GM12878 (cell line): ENCODE data around the gene TCF25. TPM values are rescaled to one million over a fixed set of nuclear protein-coding genes. Genes with fewer than 3 reads are reported as not detected.

ENCODE experiments used
- ATAC-seq: fragments of 200-7000 bp; cut with Tn5 transposase; 3 replicates; pipeline ENCODE4 v1.9.1; 2020; ENCODE audit warnings: mild to moderate bottlenecking, moderate library complexity
- BruUV-seq: library from RNA; stranded (reverse); fragments of 400-500 nt; replicated peaks from 2 replicates; lab custom pipeline; 2021; lab: Mats Ljungman, UMichigan
- CTCF ChIA-PET: fragments of 300-600 bp; sonication (Branson Sonifier 250); formaldehyde crosslinking; extraction: SDS; loops from one replicate; lab custom pipeline; 2021; ENCODE audit warnings: inconsistent platforms; lab: Yijun Ruan, JAX
- POLR2A ChIA-PET: fragments of 350-600 bp; formaldehyde crosslinking; extraction: SDS; loops from one replicate; lab custom pipeline; 2021; ENCODE audit warnings: inconsistent platforms; lab: Charles Lee
- RAD21 ChIA-PET: fragments of 300-600 bp; sonication (Branson Sonifier 250); formaldehyde crosslinking; loops from one replicate; lab custom pipeline; 2023; ENCODE audit warnings: antibody characterized with exemption; ENCODE audit not compliant: unreplicated experiment; lab: Charles Lee
- SMC1A ChIA-PET: fragments of 300-600 bp; sonication (Branson Sonifier 250); formaldehyde crosslinking; loops from one replicate; lab custom pipeline; 2023; ENCODE audit not compliant: unreplicated experiment, uncharacterized antibody; lab: Charles Lee
- DNase-seq: peaks from one replicate; pipeline ENCODE4 v3.0.0-alpha.2; 2011; ENCODE audit warnings: low read depth, low spot score
- FAIRE-seq: peaks from 3 replicates; lab custom pipeline; 2011; peaks lifted over from hg19 to GRCh38; lab: Jason Lieb, UNC
- H2AFZ ChIP-seq: 2 replicates; pipeline ENCODE4 v1.6.0; 2011; ENCODE audit warnings: low read depth, low read length, control low read depth; ENCODE audit not compliant: control insufficient read depth
- H3K27ac ChIP-seq: 2 replicates; pipeline ENCODE4 v1.5.1; 2011; ENCODE audit warnings: control low read depth; ENCODE audit not compliant: control insufficient read depth, insufficient read depth
- H3K27me3 ChIP-seq, 2 experiments: replicated peaks in 1 of 2; 2 replicates each; pipeline versions ENCODE4 v1.6.0 to v1.6.1; 2011; ENCODE audit warnings: low read length in 1 of 2; ENCODE audit not compliant: control insufficient read depth in 2 of 2, insufficient read depth in 2 of 2
- H3K36me3 ChIP-seq, 2 experiments: 2 replicates each; pipeline ENCODE4 v1.5.1; 2011; ENCODE audit warnings: low read length in 1 of 2; ENCODE audit not compliant: control insufficient read depth in 2 of 2, insufficient read depth in 2 of 2
- H3K4me1 ChIP-seq: 2 replicates; pipeline ENCODE4 v1.6.1; 2011; ENCODE audit warnings: mild to moderate bottlenecking, low read length, moderate library complexity, mixed read lengths; ENCODE audit not compliant: control insufficient read depth, insufficient read depth
- H3K4me2 ChIP-seq: 2 replicates; pipeline ENCODE4 v1.6.0; 2011; ENCODE audit warnings: control low read depth; ENCODE audit not compliant: control insufficient read depth, insufficient read depth
- H3K4me3 ChIP-seq: fragments of 200-600 bp; sonication (generic); 2 replicates; pipeline ENCODE4 v1.5.1; 2016
- H3K79me2 ChIP-seq: 2 replicates; pipeline ENCODE4 v1.6.0; 2011; ENCODE audit warnings: low read length; ENCODE audit not compliant: control insufficient read depth, insufficient read depth
- H3K9ac ChIP-seq: 2 replicates; pipeline ENCODE4 v1.8.0; 2011; ENCODE audit warnings: low read length, control low read depth, mixed read lengths; ENCODE audit not compliant: control insufficient read depth, insufficient read depth
- H3K9me3 ChIP-seq: replicated peaks from 3 replicates; pipeline ENCODE4 v1.5.1; 2011; ENCODE audit warnings: mild to moderate bottlenecking, low read length; ENCODE audit not compliant: control insufficient read depth, insufficient read depth
- H4K20me1 ChIP-seq: 2 replicates; pipeline ENCODE4 v1.6.0; 2011; ENCODE audit not compliant: control insufficient read depth, insufficient read depth
- BMI1 ChIP-seq: fragments of 450-650 bp; IDR thresholded peaks from 2 replicates; pipeline ENCODE4 v1.6.1; 2016; ENCODE audit warnings: mild to moderate bottlenecking, moderate library complexity, borderline replicate concordance
- BRCA1 ChIP-seq: IDR thresholded peaks from 2 replicates; pipeline ENCODE4 v1.6.1; 2011; ENCODE audit warnings: low read depth, low read length, improper control_type of control experiment
- CBFB ChIP-seq: IDR thresholded peaks from 2 replicates; pipeline ENCODE4 v1.6.1; 2016; ENCODE audit warnings: antibody characterized with exemption, low read depth
- E4F1 ChIP-seq: fragments of 450-650 bp; IDR thresholded peaks from 2 replicates; pipeline ENCODE4 v1.6.1; 2018; ENCODE audit warnings: borderline replicate concordance, mild to moderate bottlenecking; ENCODE audit not compliant: partially characterized antibody
- EED ChIP-seq: sonication (generic); IDR thresholded peaks from 2 replicates; pipeline ENCODE4 v1.6.1; 2016; ENCODE audit warnings: antibody characterized with exemption, low read depth
- EGR1 ChIP-seq, 2 experiments: IDR thresholded peaks; 1 replicate in 1 of 2; 2 replicates in 1 of 2; pipeline ENCODE4 v1.6.1; 2011 to 2012; ENCODE audit warnings: low read depth in 2 of 2, low read length in 2 of 2, borderline replicate concordance in 1 of 2, mild to moderate bottlenecking in 1 of 2, moderate library complexity in 1 of 2
- NFIC ChIP-seq: IDR thresholded peaks from 2 replicates; pipeline ENCODE4 v1.6.1; 2012; ENCODE audit warnings: low read depth, mild to moderate bottlenecking, inconsistent platforms, low read length, moderate library complexity
- RB1 ChIP-seq: fragments of 450-650 bp; formaldehyde crosslinking; IDR thresholded peaks from 2 replicates; pipeline ENCODE4 v1.6.1; 2017; ENCODE audit warnings: mild to moderate bottlenecking, borderline replicate concordance
- SMAD1 ChIP-seq: fragments of 450-650 bp; IDR thresholded peaks from 2 replicates; pipeline ENCODE4 v1.6.1; 2018; ENCODE audit warnings: mild to moderate bottlenecking, low read depth; ENCODE audit not compliant: partially characterized antibody
- TAF1 ChIP-seq: IDR thresholded peaks from 2 replicates; pipeline ENCODE4 v1.6.1; 2011; ENCODE audit warnings: mild to moderate bottlenecking, low read depth, low read length, borderline replicate concordance
- ZNF217 ChIP-seq: fragments of 450-650 bp; IDR thresholded peaks from 2 replicates; pipeline ENCODE4 v1.6.1; 2017; ENCODE audit warnings: antibody characterized with exemption, mild to moderate bottlenecking
- ZZZ3 ChIP-seq: IDR thresholded peaks from 2 replicates; pipeline ENCODE4 v1.6.1; 2011; ENCODE audit warnings: low read depth; ENCODE audit not compliant: control insufficient read depth, insufficient read length
- WGBS: methylation state at CpG from one replicate; pipeline ENCODE4 v1.1.6; 2016; ENCODE audit warnings: low lambda C conversion rate; ENCODE audit not compliant: insufficient replicate concordance, insufficient coverage; ENCODE audit errors: missing lambda C conversion rate; 5-methylcytosine and 5-hydroxymethylcytosine counted together
- in situ Hi-C: fragments of 300-500 bp; cut with MboI; formaldehyde crosslinking; loops from 9 replicates; pipeline ENCODE4 v1.14.3; 2018; ENCODE audit warnings: mixed read lengths
- intact Hi-C: fragments of 100-400 bp; cut with micrococcal nuclease; formaldehyde crosslinking; loops from one replicate; pipeline ENCODE4 v1.14.2; 2022; ENCODE audit not compliant: unreplicated experiment
- polyA plus RNA-seq, 11 experiments: library from polyadenylated mRNA; depleted of rRNA in 4 of 11; unstranded in 6 of 11; stranded (reverse) in 5 of 11; fragments of >200 nt; fragmentation: Nextera tagmentation in 4 of 11; fragmentation: Illumina TruSeq in 1 of 11; extraction: Ambion mirVana in 4 of 11; extraction: Trizol in 1 of 11; gene quantifications; 1 replicate in 1 of 11; 2 replicates in 10 of 11; pipeline versions ENCODE4 v1.2.1 to v1.2.3, GENCODE V29; 2011 to 2016; ENCODE audit warnings: inconsistent platforms in 2 of 11, missing spikeins in 2 of 11, low read depth in 1 of 11
- total RNA-seq, 4 experiments: library from RNA; depleted of rRNA in 3 of 4; stranded (reverse); fragments of >200 nt in 3 of 4; fragmentation: Illumina TruSeq in 1 of 4; extraction: Trizol in 1 of 4; gene quantifications; 2 replicates each; pipeline versions ENCODE4 v1.2.1 to v1.2.3, GENCODE V29; 2013 to 2021
- TF ChIP-seq, protein P1 (sequence below): fragments of 450-650 bp; IDR thresholded peaks from 2 replicates; pipeline ENCODE4 v1.6.1; 2016; ENCODE audit warnings: mild to moderate bottlenecking, moderate library complexity, borderline replicate concordance
- TF ChIP-seq, protein P2 (sequence below): fragments of 450-650 bp; IDR thresholded peaks from 2 replicates; pipeline ENCODE4 v1.6.1; 2017; ENCODE audit warnings: mild to moderate bottlenecking

The TCF25 gene
- total and polyA plus RNA-seq, 10 of the 15 experiments (the other 5 are each of a cell fraction or from before 2014, with no cell fraction given): 8.4 to 130 (median 89.4) TPM

GRCh38 chr16:89944773-89945172 lies 71.4 kb downstream of the TCF25 start:
- Histone ChIP-seq H3K27ac (no peak overlapping the region), H2AFZ (no peak overlapping the region), H3K79me2 (no peaks in the 10 kb centered on the region), H3K9ac (no peak overlapping the region), H3K9me3 (no peaks in the 10 kb centered on the region), H3K4me2 (no peak overlapping the region), H3K27me3 (peaks cover 0 to 3% of the 10 kb centered on the region in 2 experiments; a peak in 1 of 4 replicates), H3K36me3 (no peaks in the 10 kb centered on the region), H3K4me3 (no peak overlapping the region), H3K4me1 (peaks cover 23% of the 10 kb centered on the region), H4K20me1 (no peaks in the 10 kb centered on the region)
- peak; percentile 48 for ATAC-seq
- peak; percentile 32 for DNase-seq
- BruUV-seq: no TSS peak
- CTCF ChIA-PET: interaction anchor here (0.6 to 1.4 kb wide), 2 partner anchors 9 to 460 kb away, joined by 4 to 5 read pairs; no protein-coding TSS in a partner anchor
- WGBS: 8% methylated on average over 5 of the region's 5 CpGs
- peak; percentile 84 for FAIRE-seq
- SMC1A ChIA-PET: no interaction called here
- RAD21 ChIA-PET: interaction anchor here (1.0 to 1.1 kb wide), 2 partner anchors 22 to 28 kb away, joined by 3 read pairs; no protein-coding TSS in a partner anchor
- intact Hi-C loops: no loop called here
- POLR2A ChIA-PET: interaction anchor here (1.0 kb wide), 1 partner anchor 9 kb away, joined by 3 read pairs; no protein-coding TSS in a partner anchor
- in situ Hi-C loops: no loop called here
- TF ChIP-seq EGR1 (IDR thresholded peaks at IDR 0.05; ENCODE audit: borderline replicate concordance in 1 of 2, low read depth in 2 of 2, low read length in 2 of 2): no peak
- TF ChIP-seq RB1: no peak
- no peak for TF ChIP-seq BRCA1
- TF ChIP-seq EED: peak; percentile 82
- no peak for TF ChIP-seq ZNF217
- TF ChIP-seq SMAD1: no peak
- TF ChIP-seq, protein P1, sequence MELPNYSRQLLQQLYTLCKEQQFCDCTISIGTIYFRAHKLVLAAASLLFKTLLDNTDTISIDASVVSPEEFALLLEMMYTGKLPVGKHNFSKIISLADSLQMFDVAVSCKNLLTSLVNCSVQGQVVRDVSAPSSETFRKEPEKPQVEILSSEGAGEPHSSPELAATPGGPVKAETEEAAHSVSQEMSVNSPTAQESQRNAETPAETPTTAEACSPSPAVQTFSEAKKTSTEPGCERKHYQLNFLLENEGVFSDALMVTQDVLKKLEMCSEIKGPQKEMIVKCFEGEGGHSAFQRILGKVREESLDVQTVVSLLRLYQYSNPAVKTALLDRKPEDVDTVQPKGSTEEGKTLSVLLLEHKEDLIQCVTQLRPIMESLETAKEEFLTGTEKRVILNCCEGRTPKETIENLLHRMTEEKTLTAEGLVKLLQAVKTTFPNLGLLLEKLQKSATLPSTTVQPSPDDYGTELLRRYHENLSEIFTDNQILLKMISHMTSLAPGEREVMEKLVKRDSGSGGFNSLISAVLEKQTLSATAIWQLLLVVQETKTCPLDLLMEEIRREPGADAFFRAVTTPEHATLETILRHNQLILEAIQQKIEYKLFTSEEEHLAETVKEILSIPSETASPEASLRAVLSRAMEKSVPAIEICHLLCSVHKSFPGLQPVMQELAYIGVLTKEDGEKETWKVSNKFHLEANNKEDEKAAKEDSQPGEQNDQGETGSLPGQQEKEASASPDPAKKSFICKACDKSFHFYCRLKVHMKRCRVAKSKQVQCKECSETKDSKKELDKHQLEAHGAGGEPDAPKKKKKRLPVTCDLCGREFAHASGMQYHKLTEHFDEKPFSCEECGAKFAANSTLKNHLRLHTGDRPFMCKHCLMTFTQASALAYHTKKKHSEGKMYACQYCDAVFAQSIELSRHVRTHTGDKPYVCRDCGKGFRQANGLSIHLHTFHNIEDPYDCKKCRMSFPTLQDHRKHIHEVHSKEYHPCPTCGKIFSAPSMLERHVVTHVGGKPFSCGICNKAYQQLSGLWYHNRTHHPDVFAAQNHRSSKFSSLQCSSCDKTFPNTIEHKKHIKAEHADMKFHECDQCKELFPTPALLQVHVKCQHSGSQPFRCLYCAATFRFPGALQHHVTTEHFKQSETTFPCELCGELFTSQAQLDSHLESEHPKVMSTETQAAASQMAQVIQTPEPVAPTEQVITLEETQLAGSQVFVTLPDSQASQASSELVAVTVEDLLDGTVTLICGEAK: no peak
- no peak for TF ChIP-seq CBFB
- no peak for TF ChIP-seq ZZZ3
- TF ChIP-seq E4F1: no peak
- TF ChIP-seq BMI1: no peak
- TF ChIP-seq NFIC: no peak
- no peak for TF ChIP-seq TAF1
- TF ChIP-seq, protein P2, sequence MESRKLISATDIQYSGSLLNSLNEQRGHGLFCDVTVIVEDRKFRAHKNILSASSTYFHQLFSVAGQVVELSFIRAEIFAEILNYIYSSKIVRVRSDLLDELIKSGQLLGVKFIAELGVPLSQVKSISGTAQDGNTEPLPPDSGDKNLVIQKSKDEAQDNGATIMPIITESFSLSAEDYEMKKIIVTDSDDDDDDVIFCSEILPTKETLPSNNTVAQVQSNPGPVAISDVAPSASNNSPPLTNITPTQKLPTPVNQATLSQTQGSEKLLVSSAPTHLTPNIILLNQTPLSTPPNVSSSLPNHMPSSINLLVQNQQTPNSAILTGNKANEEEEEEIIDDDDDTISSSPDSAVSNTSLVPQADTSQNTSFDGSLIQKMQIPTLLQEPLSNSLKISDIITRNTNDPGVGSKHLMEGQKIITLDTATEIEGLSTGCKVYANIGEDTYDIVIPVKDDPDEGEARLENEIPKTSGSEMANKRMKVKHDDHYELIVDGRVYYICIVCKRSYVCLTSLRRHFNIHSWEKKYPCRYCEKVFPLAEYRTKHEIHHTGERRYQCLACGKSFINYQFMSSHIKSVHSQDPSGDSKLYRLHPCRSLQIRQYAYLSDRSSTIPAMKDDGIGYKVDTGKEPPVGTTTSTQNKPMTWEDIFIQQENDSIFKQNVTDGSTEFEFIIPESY: no peak
